AG08396 (cell line): ENCODE data around the gene TOLLIP.
"Not testable (repeated sequence)": the region's sequence is repeated elsewhere in the genome, so short reads cannot be mapped to it uniquely, and the experiment has no call there.

Experiments used
- DNase-seq: peaks from one replicate; pipeline ENCODE4 v3.0.0; 2012; ENCODE audit warnings: low spot score, mixed read lengths

The TOLLIP gene

DNA sequence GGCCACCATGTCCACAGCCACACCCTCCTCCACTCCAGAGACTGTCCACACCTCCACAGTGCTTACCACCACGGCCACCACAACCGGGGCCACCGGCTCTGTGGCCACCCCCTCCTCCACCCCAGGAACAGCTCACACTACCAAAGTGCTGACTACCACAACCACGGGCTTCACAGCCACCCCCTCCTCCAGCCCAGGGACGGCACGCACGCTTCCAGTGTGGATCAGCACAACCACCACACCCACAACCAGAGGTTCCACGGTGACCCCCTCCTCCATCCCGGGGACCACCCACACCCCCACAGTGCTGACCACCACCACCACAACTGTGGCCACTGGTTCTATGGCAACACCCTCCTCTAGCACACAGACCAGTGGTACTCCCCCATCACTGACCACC lies 64.9 kb downstream of the TOLLIP start:
- DNase-seq, result not testable (repeated sequence)

DNA sequence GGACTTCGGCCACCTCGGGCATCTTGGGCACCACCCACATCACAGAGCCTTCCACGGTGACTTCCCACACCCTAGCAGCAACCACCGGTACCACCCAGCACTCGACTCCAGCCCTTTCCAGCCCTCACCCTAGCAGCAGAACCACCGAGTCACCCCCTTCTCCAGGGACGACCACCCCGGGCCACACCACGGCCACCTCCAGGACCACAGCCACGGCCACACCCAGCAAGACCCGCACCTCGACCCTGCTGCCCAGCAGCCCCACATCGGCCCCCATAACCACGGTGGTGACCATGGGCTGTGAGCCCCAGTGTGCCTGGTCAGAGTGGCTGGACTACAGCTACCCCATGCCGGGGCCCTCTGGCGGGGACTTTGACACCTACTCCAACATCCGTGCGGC lies 65.9 kb downstream of the TOLLIP start:
- DNase-seq, result not testable (repeated sequence)

DNA sequence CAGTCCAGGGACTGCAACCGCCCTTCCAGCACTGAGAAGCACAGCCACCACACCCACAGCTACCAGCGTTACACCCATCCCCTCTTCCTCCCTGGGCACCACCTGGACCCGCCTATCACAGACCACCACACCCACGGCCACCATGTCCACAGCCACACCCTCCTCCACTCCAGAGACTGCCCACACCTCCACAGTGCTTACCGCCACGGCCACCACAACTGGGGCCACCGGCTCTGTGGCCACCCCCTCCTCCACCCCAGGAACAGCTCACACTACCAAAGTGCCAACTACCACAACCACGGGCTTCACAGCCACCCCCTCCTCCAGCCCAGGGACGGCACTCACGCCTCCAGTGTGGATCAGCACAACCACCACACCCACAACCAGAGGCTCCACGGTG lies 66.7 kb downstream of the TOLLIP start:
- not testable (repeated sequence) for DNase-seq

DNA sequence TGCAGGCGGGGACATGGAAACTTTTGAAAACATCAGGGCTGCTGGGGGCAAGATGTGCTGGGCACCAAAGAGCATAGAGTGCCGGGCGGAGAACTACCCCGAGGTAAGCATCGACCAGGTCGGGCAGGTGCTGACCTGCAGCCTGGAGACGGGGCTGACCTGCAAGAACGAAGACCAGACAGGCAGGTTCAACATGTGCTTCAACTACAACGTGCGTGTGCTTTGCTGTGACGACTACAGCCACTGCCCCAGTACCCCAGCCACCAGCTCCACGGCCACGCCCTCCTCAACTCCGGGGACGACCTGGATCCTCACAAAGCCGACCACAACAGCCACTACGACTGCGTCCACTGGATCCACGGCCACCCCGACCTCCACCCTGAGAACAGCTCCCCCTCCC lies 67.1 kb downstream of the TOLLIP start:
- DNase-seq, result no peak

DNA sequence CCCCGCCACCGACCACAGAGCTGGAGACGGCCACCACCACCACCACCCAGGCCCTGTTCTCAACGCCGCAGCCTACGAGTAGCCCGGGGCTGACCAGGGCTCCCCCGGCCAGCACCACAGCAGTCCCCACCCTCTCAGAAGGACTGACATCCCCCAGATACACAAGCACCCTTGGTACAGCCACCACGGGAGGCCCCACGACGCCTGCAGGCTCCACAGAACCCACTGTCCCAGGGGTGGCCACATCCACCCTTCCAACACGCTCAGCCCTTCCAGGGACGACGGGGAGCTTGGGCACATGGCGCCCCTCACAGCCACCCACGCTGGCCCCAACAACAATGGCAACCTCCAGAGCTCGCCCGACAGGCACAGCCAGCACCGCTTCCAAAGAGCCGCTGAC lies 67.7 kb downstream of the TOLLIP start:
- no peak for DNase-seq

DNA sequence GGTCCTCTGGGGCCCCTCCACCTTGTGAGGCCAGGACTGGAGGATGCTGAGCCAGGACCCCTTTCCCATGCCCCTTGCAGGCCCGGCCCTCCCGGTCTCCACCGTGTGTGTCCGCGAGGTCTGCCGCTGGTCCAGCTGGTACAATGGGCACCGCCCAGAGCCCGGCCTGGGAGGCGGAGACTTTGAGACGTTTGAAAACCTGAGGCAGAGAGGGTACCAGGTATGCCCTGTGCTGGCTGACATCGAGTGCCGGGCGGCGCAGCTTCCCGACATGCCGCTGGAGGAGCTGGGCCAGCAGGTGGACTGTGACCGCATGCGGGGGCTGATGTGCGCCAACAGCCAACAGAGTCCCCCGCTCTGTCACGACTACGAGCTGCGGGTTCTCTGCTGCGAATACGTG lies 68.7 kb downstream of the TOLLIP start:
- DNase-seq, result no peak

DNA sequence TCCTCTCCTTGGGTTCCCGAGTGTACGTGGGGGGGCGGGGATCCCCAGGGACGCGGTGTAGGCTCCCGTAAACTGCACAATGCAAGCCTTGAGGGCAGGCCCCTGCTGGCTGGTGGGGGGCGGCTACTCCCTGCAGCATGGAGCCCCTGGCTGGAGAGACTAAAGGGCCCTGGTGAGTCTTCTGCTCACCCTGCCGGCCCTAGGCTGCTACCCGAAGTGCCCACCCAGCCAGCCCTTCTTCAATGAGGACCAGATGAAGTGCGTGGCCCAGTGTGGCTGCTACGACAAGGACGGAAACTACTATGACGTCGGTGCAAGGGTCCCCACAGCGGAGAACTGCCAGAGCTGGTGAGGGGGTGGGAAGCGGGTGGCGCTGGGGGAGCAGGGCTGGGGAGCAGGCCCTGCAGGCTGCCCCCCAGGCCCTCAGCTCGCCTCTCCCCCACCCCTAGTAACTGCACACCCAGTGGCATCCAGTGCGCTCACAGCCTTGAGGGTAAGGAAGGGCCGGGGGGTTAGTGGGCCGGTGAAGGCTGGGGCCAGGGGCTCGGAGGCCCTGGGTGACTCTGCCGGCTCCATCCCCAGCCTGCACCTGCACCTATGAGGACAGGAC lies 69.7 kb downstream of the TOLLIP start:
- no peak for DNase-seq

DNA sequence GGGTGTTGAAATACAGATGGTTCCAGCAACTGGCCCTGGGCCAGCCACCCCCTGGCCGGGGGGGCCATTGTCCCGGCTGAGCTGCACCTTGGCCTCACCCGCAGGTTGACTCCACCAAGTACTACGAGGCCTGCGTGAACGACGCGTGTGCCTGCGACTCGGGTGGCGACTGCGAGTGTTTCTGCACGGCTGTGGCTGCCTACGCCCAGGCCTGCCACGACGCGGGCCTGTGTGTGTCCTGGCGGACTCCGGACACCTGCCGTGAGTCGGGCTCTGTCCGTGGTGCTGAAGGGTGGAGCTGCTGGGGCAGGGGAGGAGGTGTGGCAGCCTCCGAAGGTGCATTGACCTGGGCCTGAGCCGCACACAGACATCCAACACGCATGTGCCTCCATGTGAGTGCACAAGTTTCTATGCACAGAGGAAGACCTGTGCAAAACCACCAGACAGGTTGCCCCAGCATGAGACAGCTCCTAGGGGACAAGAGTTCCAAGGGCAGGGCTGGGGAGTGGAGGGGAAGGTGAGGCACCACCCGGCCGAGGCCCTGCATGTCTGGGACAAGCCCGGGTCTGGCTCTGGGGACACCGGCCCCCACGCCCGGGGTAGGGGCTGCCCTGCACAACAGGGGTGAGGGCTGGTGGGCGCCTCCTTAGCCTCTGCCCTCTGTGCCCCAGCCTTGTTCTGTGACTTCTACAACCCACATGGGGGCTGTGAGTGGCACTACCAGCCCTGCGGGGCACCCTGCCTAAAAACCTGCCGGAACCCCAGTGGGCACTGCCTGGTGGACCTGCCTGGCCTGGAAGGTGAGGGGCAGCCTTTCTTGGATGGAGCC lies 70.5 kb downstream of the TOLLIP start:
- DNase-seq, result no peak

DNA sequence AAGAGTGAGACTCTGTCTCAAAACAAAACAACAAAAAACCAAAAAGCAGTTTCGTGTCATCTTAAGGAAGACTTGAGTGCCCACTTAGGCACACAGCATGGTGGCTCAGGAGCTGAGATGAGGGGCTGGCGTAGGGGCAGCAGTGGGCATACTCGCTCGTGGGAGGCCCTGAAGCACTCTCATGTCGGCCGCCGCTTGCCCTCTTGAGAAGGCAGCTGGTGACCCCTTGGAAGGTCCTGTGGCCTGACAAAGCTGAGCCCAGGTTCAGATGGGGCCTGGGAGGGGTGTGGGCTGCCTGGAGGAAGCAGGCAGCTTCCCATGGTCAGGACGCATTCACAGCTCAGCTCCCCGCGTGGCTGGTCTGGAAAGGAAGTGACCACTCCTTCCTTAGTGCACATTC lies 71.6 kb downstream of the TOLLIP start:
- DNase-seq, result no peak

DNA sequence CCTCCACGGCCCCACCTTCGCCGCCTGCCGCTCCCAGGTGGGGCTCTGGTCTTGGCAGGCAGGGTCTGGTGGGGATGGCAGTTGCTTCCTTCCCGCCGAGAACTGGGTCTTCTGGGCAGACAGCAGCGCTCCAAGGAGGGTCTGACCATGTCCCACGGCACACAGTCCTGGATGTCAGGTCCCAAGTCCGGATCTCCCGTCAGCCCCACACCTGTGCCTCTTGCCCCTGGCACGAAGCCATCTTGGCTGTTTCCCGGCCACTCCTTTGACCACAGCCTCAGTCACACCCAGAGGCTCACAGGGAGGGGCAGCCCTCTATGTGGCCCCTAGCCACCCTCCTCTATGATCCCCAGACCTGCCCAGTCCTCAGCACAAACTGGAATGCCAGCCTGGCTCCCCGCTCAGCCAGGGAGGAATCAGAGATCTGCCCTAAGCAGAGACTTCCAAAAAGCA lies 72.3 kb downstream of the TOLLIP start:
- no peak for DNase-seq

DNA sequence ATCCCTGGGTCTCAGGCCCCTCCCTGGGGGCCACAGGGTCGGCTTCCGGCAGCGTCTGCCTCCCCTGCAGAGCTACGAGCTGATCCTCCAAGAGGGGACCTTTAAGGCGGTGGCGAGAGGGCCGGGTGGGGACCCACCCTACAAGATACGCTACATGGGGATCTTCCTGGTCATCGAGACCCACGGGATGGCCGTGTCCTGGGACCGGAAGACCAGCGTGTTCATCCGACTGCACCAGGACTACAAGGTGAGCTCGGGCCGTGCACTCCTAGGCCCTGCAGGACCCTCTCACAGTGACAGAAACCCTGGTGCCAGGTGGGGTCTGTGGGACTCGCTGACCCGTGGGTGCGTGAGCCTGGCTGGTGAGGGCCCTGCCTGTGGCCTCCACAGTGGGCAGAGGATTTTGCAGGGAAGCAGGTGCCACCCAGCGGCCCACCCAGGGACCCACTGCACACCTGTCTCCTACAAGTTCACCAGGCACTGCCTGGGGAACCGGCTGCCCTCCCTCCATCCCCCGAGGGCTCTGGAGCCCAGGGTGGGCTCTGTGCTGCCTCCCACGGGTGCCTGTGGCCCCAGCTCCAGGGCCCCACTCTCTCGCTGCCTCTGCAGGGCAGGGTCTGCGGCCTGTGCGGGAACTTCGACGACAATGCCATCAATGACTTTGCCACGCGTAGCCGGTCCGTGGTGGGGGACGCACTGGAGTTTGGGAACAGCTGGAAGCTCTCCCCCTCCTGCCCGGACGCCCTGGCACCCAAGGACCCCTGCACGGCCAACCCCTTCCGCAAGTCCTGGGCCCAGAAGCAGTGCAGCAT lies 72.9 kb downstream of the TOLLIP start:
- no peak for DNase-seq

DNA sequence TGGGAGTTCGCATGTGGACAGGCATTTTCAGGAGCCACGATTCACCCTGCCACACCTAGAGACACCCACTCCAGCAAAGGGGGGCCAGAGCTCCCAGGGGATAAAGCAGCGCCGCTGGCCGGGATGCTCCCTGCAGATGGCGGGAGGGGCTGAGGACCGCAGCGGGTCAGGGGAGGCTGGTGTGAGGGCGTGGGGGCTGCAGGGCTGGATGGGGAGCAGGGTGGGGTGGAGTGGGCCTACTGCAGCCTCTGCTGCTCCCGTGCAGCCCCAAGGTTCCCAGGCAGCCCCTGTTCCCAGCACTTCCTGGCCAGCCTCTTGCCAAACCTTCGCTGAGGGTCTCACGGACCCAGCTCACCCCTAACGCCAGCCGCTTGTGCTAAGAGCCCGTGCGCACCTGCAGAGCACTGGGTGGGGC lies 73.5 kb downstream of the TOLLIP start:
- DNase-seq, result no peak

DNA sequence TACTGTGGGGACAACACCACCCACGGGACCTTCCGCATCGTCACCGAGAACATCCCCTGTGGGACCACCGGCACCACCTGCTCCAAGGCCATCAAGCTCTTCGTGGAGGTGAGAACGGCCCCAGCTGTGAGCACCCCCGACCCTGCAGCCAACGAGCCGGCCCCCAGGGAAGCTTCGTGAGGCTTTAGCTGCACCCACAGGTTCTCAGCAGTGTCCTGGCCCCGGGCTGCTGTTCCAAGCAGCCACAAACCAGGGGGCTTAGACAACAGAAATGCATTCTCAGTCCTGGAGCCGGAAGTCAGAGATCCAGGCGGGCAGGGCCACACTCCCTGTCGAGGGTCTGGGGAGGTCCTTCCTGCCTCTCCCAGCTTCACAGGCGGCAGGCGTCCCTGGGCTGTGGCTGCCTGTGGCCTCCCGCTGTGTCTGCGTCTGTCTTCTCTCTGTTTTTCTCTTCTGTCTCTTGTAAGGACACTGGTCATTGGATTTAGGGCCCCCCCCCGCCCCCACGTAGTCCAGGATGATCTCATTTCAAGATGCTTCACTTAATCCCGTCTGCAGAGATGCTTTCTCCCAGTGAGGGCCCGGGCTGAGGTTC lies 74.0 kb downstream of the TOLLIP start:
- no peak for DNase-seq

DNA sequence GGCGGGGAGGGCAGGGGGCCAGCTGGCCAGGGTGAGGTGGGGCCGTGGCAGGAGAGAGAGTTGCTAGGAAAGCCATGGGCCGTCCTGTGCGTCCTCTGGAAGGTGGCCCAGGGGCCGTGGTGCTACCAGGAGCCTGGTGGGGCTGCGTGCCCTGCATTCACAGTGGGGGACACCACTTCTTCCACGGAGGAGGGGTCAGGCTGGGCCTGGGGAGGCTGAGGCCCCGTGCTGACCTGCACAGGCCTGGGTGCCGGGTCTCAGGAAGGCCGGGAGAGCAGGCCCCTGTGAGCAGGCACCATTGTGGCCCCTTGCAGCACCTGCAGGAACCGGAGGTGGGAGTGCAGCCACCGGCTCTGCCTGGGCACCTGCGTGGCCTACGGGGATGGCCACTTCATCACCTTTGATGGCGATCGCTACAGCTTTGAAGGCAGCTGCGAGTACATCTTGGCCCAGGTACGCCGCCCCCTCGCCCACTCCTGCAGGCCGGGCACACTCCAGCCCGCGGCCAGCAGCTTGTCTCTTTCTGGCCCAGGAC lies 74.6 kb downstream of the TOLLIP start:
- no peak for DNase-seq

DNA sequence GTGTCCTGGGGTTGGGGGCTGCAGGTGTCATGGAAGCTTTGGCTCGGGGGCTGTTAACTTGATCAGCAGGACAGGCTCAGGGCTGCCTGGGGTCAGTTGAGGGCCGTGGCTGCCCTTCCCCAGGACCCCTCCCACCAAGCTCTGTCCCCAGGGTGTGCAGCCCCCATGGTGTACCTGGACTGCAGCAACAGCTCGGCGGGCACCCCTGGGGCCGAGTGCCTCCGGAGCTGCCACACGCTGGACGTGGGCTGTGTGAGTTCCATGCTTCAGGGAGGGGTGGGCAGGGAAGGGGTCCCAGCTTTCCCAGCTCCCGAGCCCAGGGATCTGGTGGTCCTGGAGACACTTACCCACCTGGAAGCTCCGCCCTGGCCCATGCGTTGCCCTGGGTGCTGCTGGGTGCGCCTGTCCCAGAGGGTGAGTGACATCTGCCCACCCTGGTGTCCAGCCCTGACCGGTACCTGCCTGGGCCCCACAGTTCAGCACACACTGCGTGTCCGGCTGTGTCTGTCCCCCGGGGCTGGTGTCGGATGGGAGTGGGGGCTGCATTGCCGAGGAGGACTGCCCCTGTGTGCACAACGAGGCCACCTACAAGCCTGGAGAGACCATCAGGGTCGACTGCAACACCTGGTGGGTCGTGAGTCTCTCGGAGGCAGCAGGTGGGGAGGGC lies 75.2 kb downstream of the TOLLIP start:
- DNase-seq, result no peak

DNA sequence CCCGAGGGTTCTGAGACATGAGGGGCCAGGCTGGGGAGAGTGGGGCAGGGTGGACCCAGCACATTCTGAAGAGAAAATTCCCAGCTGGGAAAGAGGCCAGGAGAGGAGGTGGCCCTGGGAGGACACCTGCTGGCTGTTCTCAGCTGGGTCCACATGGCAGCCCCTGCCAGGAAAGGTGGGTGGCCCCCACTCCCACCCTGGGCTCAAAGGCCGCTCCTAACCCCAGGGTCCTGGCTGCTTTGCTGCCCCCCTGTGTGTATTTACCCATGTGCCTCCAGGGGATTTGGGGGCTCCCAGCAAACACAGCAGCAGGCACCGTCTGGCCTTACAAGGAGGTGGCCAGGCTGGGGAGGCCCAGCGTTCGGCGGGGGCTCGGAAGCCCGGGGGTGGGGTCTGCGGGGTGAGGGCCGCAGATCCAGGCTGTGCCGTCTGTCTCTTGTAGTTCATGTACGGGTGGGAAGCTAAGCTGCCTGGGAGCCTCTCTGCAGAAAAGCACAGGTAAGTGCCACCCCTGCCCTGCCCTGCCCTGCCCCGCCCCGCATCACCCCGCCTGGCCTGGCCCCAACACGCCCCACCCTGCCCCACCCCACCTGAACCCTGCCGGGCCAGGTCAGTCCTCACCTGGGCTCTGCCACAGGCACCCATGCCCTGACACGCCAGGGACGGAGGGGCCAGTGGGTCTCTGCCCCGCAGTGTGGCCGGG lies 75.9 kb downstream of the TOLLIP start:
- no peak for DNase-seq

DNA sequence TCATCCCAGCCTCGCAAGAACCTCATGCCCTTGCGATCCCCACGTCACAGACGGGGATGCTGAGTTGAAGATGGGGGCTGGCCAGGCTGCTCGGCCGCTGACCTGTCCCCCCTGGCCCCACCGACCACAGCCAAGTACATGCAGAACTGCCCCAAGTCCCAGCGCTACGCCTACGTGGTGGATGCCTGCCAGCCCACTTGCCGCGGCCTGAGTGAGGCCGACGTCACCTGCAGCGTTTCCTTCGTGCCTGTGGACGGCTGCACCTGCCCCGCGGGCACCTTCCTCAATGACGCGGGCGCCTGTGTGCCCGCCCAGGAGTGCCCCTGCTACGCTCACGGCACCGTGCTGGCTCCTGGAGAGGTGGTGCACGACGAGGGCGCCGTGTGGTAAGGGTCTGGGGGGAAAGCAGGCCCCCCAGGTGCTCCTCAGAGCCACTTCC lies 76.5 kb downstream of the TOLLIP start:
- DNase-seq, result no peak

DNA sequence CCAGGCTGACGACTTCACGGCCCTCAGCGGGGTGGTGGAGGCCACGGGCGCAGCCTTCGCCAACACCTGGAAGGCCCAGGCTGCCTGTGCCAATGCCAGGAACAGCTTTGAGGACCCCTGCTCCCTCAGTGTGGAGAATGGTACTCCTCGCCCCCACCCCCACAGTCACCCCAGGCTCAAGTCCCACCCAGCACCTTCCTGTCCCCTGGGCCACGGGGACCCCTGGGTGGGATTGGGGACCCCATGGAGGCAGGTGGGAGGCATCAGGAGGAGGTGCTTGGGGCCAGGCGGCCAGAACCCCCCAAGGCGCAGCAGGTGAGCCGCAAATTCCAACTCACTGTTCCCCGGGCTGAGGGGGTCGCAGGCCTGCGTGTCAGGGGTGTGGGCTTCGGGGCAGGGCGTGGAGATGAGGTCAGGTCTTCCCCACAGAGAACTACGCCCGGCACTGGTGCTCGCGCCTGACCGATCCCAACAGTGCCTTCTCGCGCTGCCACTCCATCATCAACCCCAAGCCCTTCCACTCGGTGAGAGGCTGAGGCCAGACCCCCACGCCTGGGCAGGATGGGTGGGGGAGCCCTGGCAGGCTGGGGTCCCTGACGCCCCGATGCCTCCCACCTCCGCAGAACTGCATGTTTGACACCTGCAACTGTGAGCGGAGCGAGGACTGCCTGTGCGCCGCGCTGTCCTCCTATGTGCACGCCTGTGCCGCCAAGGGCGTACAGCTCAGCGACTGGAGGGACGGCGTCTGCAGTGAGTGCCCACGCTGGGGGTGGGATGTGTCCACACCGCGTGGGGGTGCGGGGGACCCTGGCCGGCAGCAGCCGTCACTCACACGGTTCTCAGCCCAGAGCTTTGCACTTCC lies 77.2 kb downstream of the TOLLIP start:
- no peak for DNase-seq

DNA sequence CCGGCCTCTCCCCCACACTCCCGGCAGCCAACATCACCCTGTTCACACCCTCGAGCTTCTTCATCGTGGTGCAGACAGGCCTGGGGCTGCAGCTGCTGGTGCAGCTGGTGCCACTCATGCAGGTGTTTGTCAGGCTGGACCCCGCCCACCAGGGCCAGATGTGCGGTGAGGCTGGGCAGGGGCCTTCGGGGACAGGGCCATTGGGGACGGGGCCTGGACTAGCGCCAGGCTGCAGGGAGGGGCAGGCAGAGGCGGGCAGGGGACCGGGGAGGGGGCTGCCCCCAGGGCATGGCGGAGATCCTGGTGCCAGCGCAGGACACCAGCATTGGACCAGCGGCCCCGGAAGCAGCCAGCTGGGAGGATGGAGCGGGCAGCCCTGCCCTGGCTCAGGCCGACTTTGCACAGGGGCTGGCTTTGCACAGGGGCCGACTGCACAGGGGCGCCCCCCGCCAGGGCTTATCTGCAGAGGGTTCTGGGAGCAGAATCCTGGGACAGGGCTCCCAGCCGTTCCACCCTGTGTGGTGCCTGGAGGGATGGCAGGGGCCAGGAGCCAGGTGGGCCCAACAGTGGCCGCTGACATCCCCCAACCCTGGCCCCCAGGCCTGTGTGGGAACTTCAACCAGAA lies 77.9 kb downstream of the TOLLIP start:
- DNase-seq, result no peak
